GM12891 (cell line): ENCODE measurements around the gene TUSC2.
A peak's percentile ranks its signal among the peaks of the same experiment; 100 is the strongest.

ENCODE experiments used
- DNase-seq: peaks from one replicate; pipeline ENCODE4 v3.0.0; 2011; ENCODE audit warnings: low spot score; ENCODE audit not compliant: insufficient read length
- FAIRE-seq: peaks from 2 replicates; lab custom pipeline; 2011; peaks lifted over from hg19 to GRCh38; lab: Jason Lieb, UNC
- PAX5 ChIP-seq: IDR thresholded peaks from 2 replicates; pipeline ENCODE4 v1.6.1; 2011; ENCODE audit warnings: low read length, moderate library complexity, mild to moderate bottlenecking; ENCODE audit not compliant: insufficient read depth, severe bottlenecking
- POLR2A ChIP-seq: IDR thresholded peaks from 2 replicates; pipeline ENCODE4 v1.6.1; 2011; ENCODE audit warnings: low read depth, low read length, control low read depth
- POLR2AphosphoS5 ChIP-seq: IDR thresholded peaks from 2 replicates; pipeline ENCODE4 v1.6.1; 2011; ENCODE audit warnings: low read depth, low read length, control low read depth
- POU2F2 ChIP-seq: IDR thresholded peaks from 2 replicates; pipeline ENCODE4 v1.6.1; 2011; ENCODE audit warnings: low read depth, mild to moderate bottlenecking, control low read depth, low read length, moderate library complexity
- SPI1 ChIP-seq: IDR thresholded peaks from 2 replicates; pipeline ENCODE4 v1.6.1; 2011; ENCODE audit warnings: low read depth, low read length, control low read depth
- TAF1 ChIP-seq: IDR thresholded peaks from 2 replicates; pipeline ENCODE4 v1.6.1; 2011; ENCODE audit warnings: low read depth, low read length, control low read depth

The TUSC2 gene

GRCh38 chr3:50303013-50303815, 24.8 kb downstream of the TUSC2 start, which contains the start of gene HYAL1:
HYAL1 (minus strand) TSS chr3:50303574; CDS start chr3:50302956, 618 bp downstream.
- DNase-seq (no peak), FAIRE-seq (no peak)
- no peak for TF ChIP-seq POLR2AphosphoS5
- TF ChIP-seq PAX5 = no peak
- TF ChIP-seq POLR2A = no peak
- TF ChIP-seq TAF1 = no peak
- TF ChIP-seq SPI1 = no peak
- TF ChIP-seq POU2F2 = no peak

GRCh38 chr3:50302095-50303012, 25.7 kb downstream of the TUSC2 start:
- no peak for TF ChIP-seq TAF1
- FAIRE-seq (no peak), DNase-seq (no peak)

DNA sequence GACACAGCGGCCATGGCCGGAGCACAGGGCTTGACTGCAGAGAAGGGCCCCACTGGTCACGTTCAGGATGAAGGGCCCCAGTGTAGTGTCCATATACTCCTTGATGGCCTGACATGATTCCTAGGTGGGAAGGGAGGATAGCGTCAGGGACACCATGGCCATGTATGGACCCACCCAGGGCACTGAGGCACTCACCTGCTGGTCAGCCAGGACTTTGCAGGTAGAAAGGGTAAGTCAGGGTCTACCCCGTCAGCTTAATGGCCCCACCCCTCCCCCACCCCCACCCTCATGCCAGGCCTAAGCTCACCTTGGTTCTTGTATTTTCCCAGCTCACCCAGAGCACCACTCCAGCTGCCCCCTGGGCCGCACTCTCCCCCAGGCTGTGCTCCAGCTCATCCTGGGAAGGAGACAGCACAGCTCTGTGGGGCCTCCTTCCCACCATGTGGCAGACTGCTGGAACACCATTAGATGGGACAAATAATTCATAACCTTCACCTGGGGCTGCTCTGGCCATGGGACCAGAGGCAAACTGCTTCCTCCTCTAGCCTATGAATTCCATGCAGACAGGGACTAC, 27.3 kb downstream of the TUSC2 start:
- FAIRE-seq (no peak), DNase-seq (no peak)
- TF ChIP-seq SPI1 (no peak), PAX5 (no peak), POU2F2 (no peak), TAF1 (no peak), POLR2AphosphoS5 (no peak), POLR2A (no peak)

- DNase-seq (no peak), FAIRE-seq (no peak)
- TF ChIP-seq PAX5 (no peak), POLR2AphosphoS5 (no peak), SPI1 (peak; percentile 38; the same call in 1 of the 2 replicates), POU2F2 (no peak), TAF1 (no peak), POLR2A (no peak)
Observed at GRCh38 chr3:50299929-50300680, 27.9 kb downstream of the TUSC2 start.

DNA sequence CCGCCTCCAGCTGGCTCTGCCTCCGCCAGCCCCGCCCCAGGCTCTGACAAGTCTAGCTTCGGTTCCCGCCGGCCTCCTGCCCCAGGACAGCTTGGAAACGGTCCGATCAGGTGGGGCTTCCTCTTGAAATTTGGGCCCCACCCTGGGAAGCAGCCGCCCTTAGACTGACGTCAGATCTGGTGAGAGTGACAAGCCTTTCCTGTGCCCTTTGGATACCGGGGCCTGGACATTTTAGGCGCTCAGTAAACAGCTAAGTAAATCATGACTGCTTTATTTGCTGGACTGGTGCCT, 28.4 kb downstream of the TUSC2 start:
- FAIRE-seq (no peak), DNase-seq (no peak)
- TF ChIP-seq PAX5 (no peak), TAF1 (no peak), SPI1 (no peak), POLR2A (no peak), POU2F2 (no peak), POLR2AphosphoS5 (no peak)

DNA sequence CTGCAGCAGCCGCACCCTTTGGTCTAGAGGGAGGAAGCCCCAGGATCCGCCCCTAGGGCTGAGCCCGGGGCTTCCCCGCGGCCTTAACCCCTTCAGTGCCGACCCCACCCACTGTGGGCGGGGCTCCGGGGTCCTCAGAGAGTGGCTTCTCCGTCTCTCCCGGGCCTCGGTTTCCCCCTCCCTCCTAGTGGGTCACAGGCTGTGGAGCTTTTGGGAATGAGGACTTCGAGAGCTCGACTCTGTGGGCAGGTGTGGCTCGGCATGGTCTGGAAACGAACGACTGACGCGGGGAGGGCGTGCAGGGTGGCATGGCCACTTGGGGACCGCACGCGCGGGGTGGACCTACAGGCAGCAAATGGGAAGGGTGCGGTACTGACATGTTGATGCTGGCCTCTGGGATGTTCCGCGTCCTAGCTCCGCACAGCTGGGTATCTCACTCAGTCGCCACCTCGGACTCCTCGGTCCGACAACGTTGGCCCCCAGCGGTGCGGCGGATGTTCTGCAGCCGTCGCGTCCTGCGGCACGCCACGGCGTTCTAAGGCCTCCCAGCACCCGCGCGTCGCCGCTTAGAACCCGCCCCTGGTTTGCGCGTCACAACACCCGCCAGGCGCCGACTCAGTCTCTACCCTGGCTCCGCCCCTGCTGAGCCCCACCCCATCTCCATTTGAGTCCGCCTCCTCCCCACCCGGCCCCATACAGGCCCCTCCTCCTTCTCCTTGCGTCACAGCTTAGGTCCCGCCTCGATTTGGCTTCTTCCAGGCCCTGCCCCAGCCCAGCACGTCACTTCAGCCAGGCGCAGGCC, 29.0 kb downstream of the TUSC2 start, which contains the start of the genes HYAL3 and NAA80:
Gene HYAL3 (minus strand): TSS at position 570 of the 802 bp plus-strand sequence. CDS start 3,803 bp downstream, outside the sequence.
Gene NAA80 (minus strand): TSS at position 570 of the 802 bp plus-strand sequence. CDS start 1,942 bp downstream, outside the sequence.
- DNase-seq = peak; percentile 95
- peak; percentile 99 for FAIRE-seq
- TF ChIP-seq POU2F2 = no peak
- TF ChIP-seq TAF1 = no peak
- peak; percentile 86 for TF ChIP-seq POLR2AphosphoS5
- TF ChIP-seq POLR2A = peak; percentile 88
- TF ChIP-seq SPI1 = peak; percentile 38; the same call in 1 of the 2 replicates
- TF ChIP-seq PAX5 = no peak

GRCh38 chr3:50297896-50298725, 29.9 kb downstream of the TUSC2 start:
- no peak for TF ChIP-seq SPI1
- TF ChIP-seq POLR2AphosphoS5 = no peak
- TF ChIP-seq PAX5 = no peak
- no peak for TF ChIP-seq POLR2A
- no peak for TF ChIP-seq POU2F2
- no peak for TF ChIP-seq TAF1
- FAIRE-seq = peak; percentile 16
- no peak for DNase-seq

DNA sequence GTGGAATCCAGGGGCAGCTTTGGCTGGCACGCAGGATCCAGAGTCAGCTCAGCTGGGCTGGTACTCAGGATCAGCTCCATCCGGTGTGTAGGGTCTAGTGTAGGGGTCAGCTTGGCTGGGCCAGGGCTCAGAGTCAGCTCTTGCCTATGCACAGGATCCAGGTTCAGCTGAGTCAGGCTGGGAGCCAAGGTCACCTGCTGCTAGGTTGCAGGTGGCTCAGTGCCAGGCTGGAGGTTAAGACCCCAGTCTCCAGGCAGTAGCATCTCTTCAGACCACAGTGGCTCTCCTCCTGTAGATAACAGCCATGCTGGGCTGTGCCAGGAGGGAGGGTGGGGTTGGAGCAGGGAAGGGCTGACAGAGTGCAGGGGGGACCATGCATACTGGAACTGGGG, 30.6 kb downstream of the TUSC2 start:
- TF ChIP-seq PAX5 (no peak), POLR2AphosphoS5 (no peak), POU2F2 (no peak), POLR2A (no peak), SPI1 (no peak), TAF1 (no peak)
- FAIRE-seq (no peak), DNase-seq (no peak)
